NB4 (cell line): ENCODE data around the gene AGAP1.

Source experiments
- DNase-seq: peaks from one replicate; pipeline ENCODE4 v3.0.0; 2010; ENCODE audit warnings: low read depth
- H3K4me3 ChIP-seq: one replicate; pipeline ENCODE4 v1.5.1; 2011; ENCODE audit warnings: mild to moderate bottlenecking, low read depth, low read length, moderate library complexity
- CTCF ChIP-seq: IDR thresholded peaks from one replicate; pipeline ENCODE4 v1.5.1; 2012; ENCODE audit warnings: low read depth, low read length
- MAX ChIP-seq: IDR thresholded peaks from 2 replicates; pipeline ENCODE4 v1.6.1; 2011; ENCODE audit warnings: low read depth, low read length
- MYC ChIP-seq: IDR thresholded peaks from 2 replicates; pipeline ENCODE4 v1.6.1; 2011; ENCODE audit warnings: low read depth, low read length
- POLR2A ChIP-seq: IDR thresholded peaks from 2 replicates; pipeline ENCODE4 v1.6.1; 2011; ENCODE audit warnings: mild to moderate bottlenecking; ENCODE audit not compliant: insufficient read length; ENCODE audit errors: extremely low read depth

The AGAP1 gene

GRCh38 chr2:235566415-235566814 lies 72.6 kb downstream of the AGAP1 start:
- DNase-seq: no peak
- no peak overlapping the region for H3K4me3 ChIP-seq
- TF ChIP-seq MYC: no peak
- no peak for TF ChIP-seq MAX
- TF ChIP-seq POLR2A: no peak
- no peak for TF ChIP-seq CTCF

- H3K4me3 ChIP-seq: no peak overlapping the region
- DNase-seq: no peak
- TF ChIP-seq POLR2A (no peak), CTCF (no peak), MAX (no peak), MYC (no peak)
Observed at GRCh38 chr2:235566931-235567495, 73.2 kb downstream of the AGAP1 start.

- no peak overlapping the region for H3K4me3 ChIP-seq
- no peak for TF ChIP-seq POLR2A
- no peak for TF ChIP-seq MAX
- TF ChIP-seq CTCF: no peak
- no peak for TF ChIP-seq MYC
- no peak for DNase-seq
Observed at GRCh38 chr2:235567842-235568241, 74.0 kb downstream of the AGAP1 start.

GRCh38 chr2:235568431-235568830 lies 74.6 kb downstream of the AGAP1 start:
- DNase-seq: peak; percentile 89
- no peak for TF ChIP-seq CTCF
- no peak for TF ChIP-seq MYC
- no peak for TF ChIP-seq MAX
- TF ChIP-seq POLR2A: no peak
- peak overlapping the region; percentile 8 for H3K4me3 ChIP-seq

GRCh38 chr2:235569837-235570236 lies 76.0 kb downstream of the AGAP1 start:
- no peak for DNase-seq
- H3K4me3 ChIP-seq: no peak overlapping the region

More at GRCh38 chr2:235569837-235570236, 76.0 kb downstream of the AGAP1 start:
- TF ChIP-seq MAX (no peak), MYC (no peak), POLR2A (no peak), CTCF (no peak)
